Cardiac fibroblast (primary cell): ENCODE results near the gene TSPAN18.
A peak's percentile ranks its signal among the peaks of the same experiment; 100 is the strongest.

Source experiments
- DNase-seq, 2 donors: peaks; one replicate each; pipeline versions ENCODE4 v3.0.0 to v3.0.0-alpha.2; 2010; ENCODE audit warnings: low read depth in 2 of 2
- H3K4me3 ChIP-seq, 2 donors: replicated peaks in 1 of 2; 1 replicate in 1 of 2; 2 replicates in 1 of 2; pipeline ENCODE4 v1.5.1; 2011; ENCODE audit warnings: low read depth in 2 of 2, low read length in 2 of 2, mild to moderate bottlenecking in 2 of 2, moderate library complexity in 1 of 2
- TF ChIP-seq, protein P1 (sequence below): IDR thresholded peaks from one replicate; pipeline ENCODE4 v1.5.1; 2011; ENCODE audit warnings: low read depth, mild to moderate bottlenecking, low read length, inconsistent platforms

TSPAN18 gene

DNA sequence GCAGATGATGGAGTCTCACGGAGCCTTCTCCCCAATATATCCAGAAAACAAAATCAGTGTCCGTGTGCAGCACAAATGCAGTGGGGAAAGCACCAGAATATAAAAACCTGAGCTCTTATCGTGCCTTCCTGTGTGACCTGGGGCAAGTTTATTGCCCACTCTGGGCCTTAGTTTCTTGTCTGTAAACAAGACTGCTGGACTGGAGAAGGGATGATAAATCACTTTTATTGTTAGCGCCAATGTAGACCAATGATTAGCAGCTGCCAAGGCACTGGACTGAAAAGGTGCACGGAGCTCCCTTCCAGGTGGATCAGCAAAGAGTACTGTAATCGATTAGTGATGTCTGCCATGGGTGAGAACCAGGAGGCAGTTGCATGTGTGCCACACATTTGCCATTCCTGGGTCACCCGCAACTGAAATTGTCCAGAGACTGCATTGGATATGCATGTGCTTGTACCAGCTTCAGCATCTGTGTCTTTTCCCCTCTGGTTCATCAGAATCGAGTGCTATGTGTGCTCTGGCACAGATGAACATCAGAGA is 89.2 kb downstream of the TSPAN18 start:
- DNase-seq, result no peak
- no peak overlapping the region for H3K4me3 ChIP-seq
- TF ChIP-seq, protein P1, sequence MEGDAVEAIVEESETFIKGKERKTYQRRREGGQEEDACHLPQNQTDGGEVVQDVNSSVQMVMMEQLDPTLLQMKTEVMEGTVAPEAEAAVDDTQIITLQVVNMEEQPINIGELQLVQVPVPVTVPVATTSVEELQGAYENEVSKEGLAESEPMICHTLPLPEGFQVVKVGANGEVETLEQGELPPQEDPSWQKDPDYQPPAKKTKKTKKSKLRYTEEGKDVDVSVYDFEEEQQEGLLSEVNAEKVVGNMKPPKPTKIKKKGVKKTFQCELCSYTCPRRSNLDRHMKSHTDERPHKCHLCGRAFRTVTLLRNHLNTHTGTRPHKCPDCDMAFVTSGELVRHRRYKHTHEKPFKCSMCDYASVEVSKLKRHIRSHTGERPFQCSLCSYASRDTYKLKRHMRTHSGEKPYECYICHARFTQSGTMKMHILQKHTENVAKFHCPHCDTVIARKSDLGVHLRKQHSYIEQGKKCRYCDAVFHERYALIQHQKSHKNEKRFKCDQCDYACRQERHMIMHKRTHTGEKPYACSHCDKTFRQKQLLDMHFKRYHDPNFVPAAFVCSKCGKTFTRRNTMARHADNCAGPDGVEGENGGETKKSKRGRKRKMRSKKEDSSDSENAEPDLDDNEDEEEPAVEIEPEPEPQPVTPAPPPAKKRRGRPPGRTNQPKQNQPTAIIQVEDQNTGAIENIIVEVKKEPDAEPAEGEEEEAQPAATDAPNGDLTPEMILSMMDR, result no peak

DNA sequence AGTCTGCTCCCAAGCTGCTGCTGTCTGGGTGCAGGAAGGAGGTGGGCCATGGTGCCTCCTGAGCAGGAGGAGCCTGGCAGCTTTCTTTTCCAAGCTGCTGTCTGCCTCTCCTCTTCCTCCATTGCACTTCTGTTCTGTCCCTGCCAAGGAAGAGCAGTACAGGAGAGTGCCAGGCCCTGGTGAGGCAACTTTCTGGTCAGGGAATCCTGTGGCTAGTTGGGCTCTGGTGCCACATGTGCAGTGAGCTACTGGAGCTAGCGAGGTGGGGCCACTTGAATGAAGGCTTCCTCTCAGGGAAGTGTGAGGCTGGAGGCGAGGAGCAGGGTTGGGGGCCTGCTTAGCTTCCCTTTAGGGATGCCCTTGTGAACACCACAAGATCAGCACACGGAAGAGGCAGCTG is 90.0 kb downstream of the TSPAN18 start:
- TF ChIP-seq, protein P1, result no peak
- DNase-seq, result peak in 1 of 2 donors; percentile 14
- no peak overlapping the region for H3K4me3 ChIP-seq

DNA sequence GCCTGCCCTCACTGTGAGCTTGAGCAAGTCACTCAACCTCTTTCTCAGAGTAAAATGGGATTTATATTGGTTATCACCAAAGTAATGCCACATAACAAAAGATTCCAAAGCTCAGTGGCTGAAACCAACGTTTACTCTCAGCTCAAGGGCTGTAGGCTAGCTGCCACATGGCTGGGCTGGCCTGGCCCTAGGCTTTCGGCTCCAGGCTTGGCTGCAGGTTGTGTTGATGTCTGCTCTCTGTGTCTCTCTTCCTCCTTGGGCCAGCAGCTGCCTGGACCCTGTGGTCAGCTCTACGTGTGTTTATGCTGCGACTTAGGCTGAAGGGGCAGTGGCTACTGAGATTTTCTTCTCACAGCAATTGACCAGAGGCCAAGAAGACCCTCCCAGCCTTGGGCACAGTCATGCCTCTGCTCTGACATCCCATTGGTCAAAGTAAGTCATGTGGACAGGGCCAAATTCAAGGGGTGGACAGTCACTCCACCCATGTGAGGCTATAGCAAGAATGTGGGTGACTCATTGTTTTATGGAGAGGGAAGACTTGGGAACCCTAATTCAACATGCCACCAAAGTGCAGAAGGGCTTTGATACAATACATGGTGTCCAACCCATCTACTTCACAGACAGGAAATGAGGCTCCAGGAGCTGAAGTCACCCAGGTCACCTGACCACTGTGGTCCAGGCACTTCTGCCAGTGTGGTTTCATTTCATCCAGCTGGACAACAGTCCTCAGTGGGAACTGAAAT is 90.6 kb downstream of the TSPAN18 start:
- TF ChIP-seq, protein P1, result no peak
- DNase-seq, result peak in 1 of 2 donors; percentile 52
- H3K4me3 ChIP-seq, result no peak overlapping the region

DNA sequence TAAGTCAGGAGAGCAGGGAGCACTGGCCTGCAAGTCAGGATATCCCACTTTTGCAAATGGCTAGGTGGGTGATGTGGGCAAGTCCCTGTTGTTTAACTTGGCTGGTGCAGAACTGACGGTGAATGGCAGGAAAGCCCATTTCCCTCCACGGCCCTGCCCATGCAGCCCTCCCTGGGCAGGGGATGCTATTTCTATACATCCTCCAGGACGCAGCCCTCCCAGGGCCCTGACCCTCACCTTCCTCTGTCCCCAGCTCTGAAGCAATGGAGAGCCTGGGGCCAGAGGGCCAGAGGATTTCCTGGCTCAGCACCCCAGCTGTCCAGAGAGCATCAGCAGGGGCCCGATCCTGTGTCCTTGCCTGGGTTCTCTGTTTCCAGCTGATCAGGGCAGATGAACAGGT is 91.3 kb downstream of the TSPAN18 start:
- TF ChIP-seq, protein P1, result no peak
- H3K4me3 ChIP-seq, result no peak overlapping the region
- DNase-seq, result no peak

DNA sequence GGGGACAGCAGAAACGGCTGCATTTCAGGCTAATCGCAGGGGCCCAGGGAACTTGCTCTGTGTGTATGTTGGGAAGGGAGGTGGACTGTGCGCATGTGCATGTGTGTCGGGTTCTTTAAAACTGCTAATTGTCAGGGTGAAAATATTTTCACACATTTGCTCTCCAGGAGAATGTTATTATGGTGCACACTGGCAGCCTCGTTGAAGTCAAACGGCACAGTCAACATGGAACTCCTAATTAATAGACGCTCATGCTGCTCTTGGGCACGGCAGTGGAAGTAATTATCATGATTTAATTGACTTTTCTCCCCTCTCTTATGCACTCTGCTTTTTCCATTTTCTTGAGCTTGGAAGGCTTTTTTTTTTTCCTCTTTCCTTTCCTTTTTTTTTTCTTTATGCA is 92.6 kb downstream of the TSPAN18 start:
- no peak overlapping the region for H3K4me3 ChIP-seq
- TF ChIP-seq, protein P1, result no peak
- no peak for DNase-seq

DNA sequence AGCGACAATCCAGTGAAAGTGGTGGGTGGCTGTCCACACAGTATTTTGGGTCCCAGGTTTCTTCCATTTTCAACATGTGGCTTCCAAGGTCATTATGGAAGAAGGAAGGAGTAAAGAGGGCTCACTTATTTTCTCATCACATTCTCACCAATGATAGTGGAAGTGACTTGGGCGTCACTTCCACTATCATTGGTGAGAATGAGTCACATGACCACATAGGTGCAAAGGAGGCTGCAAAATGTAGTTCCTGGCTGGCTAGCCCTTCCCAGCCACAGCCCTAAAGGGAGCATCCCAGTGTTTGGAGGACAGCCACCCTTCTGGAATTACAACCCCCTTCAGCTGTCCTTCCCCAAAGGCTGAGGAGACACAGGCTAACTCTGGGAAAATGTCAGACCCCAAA is 95.6 kb downstream of the TSPAN18 start:
- no peak overlapping the region for H3K4me3 ChIP-seq
- DNase-seq, result no peak
- TF ChIP-seq, protein P1, result no peak
